SKM-1 treated with dmso at 0.1 percent for 144 hours (cell line): ENCODE measurements around the gene SFSWAP.
"Not testable (repeated sequence)": the region's sequence is repeated elsewhere in the genome, so short reads cannot be mapped to it uniquely, and the experiment has no call there.

Experiments
- DNase-seq: peaks from one replicate; lab custom pipeline; 2025; ENCODE audit not compliant: unreplicated experiment; lab: John Stamatoyannopoulos, UW

SFSWAP gene

DNA sequence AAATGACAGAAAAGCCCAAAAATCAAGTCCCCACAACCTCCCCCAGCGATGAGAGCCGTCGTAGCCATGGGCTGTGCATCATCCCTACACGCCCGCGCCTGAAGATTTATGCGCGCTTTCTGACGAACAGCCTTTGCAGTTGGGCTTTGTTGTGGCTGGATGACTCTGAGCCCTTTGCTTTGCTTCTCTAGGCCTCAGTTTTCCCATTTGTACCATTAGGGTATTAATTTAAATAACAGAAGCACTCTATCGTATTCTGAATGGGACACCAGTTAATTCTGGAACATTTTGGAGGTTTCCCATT is 24.2 kb downstream of the SFSWAP start:
- no peak for DNase-seq

DNA sequence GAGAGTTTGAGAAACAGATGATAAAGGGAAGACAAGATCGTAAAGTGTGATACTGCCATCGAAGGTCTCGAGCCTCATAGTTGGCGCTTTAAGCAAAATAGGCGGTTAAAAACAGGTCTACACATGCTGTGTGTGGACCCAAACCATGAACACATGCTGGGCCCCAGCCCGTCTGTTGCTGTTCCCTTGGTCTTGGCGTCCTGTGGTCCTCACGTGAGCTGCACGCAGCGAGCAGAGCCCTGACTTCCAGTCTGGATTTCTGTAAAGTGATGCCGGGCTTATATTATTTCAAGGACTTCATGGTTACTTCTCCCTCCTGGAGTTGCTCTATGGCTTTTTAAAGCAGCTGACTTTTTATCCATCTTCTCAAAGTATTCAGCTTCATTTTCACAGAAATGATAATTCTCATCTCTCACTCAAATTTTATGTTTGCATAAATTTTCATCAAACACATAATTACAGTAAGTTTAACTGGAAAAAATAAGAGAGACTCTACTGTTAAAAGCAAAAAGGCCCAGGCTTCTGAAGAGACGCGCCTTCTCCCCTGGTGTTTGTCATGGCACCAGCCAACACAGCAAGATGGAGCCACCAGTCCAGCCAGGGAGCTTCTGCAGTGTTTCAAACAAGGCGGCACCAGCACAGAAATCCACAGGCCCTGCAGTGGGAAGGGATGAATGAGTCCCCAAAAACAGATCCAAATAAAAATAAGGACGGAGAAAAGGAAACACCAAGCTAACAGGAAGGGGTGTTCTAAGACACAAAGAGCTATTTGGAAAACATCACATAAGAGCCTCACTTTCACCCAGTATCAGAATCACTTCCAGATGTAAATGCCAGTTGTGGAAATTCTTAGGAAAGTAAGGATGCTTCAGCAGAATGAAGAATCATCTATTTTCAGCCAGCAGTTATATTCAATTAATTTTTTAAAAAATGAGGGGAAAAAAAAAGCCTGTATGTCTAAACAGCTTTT is 24.9 kb downstream of the SFSWAP start:
- no peak for DNase-seq

GRCh38 chr12:131736446-131737149 is 25.7 kb downstream of the SFSWAP start:
- no peak for DNase-seq

GRCh38 chr12:131737150-131737827 is 26.4 kb downstream of the SFSWAP start:
- no peak for DNase-seq

GRCh38 chr12:131738196-131738595 is 27.3 kb downstream of the SFSWAP start:
- DNase-seq = no peak

GRCh38 chr12:131740626-131741025 is 29.7 kb downstream of the SFSWAP start:
- no peak for DNase-seq

DNA sequence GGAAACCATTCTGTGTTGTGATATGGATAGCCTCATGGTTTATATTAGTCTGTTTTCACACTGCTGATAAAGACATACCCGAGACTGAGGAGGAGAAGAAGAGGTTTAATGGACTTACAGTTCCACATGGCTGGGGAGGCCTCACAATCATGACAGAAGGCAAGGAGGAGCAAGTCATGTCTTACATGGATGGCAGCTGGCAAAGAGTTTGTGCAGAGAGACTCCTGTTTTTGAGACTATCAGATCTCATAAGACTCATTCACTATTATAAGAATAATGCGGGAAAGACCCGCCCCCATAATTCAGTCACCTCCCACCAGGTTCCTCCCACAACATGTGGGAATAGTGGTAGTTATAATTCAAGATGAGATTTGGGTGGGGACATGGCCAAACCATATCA is 31.9 kb downstream of the SFSWAP start:
- DNase-seq = not testable (repeated sequence)

- not testable (repeated sequence) for DNase-seq
Observed at GRCh38 chr12:131743410-131743809, 32.5 kb downstream of the SFSWAP start.

DNA sequence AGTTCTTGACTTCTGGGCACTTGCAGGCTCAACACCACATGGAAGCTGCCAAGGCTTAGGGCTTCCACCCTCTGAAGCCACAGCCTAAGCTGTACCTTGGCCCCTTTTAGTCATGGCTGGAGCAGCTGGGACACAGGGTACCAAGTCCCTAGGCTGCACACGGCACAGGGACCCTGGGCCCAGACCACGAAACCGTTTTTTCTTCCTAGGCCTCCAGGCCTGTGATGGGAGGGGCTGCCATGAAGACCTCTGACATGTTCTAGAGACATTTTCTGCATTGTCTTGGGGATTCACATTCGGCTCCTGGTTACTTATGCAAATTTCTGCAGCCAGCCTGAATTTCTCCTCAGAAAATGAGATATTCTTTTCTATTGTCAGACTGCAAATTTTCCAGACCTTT is 33.0 kb downstream of the SFSWAP start:
- DNase-seq = not testable (repeated sequence)

- not testable (repeated sequence) for DNase-seq
Observed at GRCh38 chr12:131744675-131745074, 33.8 kb downstream of the SFSWAP start.

- DNase-seq = no peak
Observed at GRCh38 chr12:131745706-131746105, 34.8 kb downstream of the SFSWAP start.

- DNase-seq = no peak
Observed at GRCh38 chr12:131747276-131748177, 36.6 kb downstream of the SFSWAP start.

- DNase-seq = no peak
Observed at GRCh38 chr12:131749618-131750315, 38.9 kb downstream of the SFSWAP start.

- no peak for DNase-seq
Observed at GRCh38 chr12:131751335-131751734, 40.4 kb downstream of the SFSWAP start.

DNA sequence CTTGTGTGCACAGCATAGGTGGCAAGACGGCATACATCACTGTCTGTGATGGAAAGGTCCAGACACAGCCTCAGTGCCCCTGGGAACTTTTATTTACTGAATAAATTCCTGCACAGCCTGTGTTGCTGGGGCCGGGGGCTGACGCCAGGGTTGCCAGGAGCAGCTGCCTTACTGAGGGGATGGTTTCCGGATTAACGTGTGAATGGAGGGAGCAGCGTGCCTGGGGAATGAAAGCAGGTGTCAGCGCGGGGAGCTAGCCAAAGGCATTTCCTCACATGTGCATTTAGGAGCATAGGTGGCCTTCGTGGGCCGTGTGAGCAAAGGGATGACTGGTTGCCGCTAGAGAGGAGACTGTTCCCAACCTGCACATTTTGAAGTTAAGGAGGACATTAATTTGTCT is 41.6 kb downstream of the SFSWAP start:
- no peak for DNase-seq

GRCh38 chr12:131753005-131753404 is 42.1 kb downstream of the SFSWAP start:
- DNase-seq = no peak

DNA sequence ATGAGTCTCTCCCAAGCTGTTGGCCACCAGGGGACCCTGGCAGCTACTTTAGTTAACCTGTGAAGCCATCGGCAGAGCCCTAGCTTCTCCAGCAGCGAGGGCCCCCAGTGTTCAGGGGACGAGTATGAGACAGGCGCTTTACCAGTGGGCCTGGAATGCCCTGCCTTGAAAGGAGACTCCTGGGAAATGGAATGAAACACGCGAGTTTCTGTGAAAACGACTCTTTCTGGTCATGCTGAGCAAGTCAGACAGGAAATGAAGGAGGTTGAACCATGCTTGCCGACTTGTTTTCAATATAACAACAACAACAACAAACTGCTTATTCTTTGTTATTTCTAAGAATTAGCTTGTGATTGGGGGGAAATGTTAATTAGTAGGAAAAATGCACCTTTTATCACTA is 42.9 kb downstream of the SFSWAP start:
- no peak for DNase-seq

DNA sequence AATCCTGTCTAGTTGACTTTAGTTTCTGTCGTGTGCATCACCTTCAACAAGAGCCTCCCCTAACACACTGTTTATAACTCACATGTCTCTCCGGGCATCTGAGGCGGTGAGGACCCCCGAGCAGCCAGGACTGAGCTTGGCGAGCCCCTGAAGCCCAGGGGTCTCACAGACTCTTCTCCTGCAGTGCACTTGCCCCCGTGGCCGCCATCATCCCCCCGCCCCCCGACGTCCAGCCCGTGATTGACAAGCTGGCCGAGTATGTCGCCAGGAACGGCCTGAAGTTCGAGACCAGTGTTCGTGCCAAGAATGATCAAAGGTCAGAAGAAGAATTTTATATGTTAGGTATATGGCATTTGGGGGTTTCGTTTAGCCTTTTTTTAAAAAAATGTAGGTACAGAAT is 43.3 kb downstream of the SFSWAP start:
- no peak for DNase-seq

GRCh38 chr12:131755305-131756113 is 44.6 kb downstream of the SFSWAP start:
- peak; percentile 84 for DNase-seq
